ENCODE measurements around the gene ASTN2. TPM values are rescaled to one million over a fixed set of nuclear protein-coding genes. Genes with fewer than 3 reads are reported as not detected.
A peak's percentile ranks its signal among the peaks of the same experiment; 100 is the strongest.

Gene ASTN2
- total RNA-seq, 1 experiment from 2014 or later, result 6.8 TPM

- DNase-seq (ENCODE audit: low spot score), result no peak
Measured at GRCh38 chr9:116387934-116388698, 1026.7 kb downstream of the ASTN2 start.

- peak; percentile 50 for DNase-seq (ENCODE audit: low spot score)
Measured at GRCh38 chr9:116383936-116384335, 1030.9 kb downstream of the ASTN2 start.

GRCh38 chr9:116383133-116383532, 1031.7 kb downstream of the ASTN2 start:
- DNase-seq (ENCODE audit: low spot score), result no peak

- no peak for DNase-seq (ENCODE audit: low spot score)
Measured at GRCh38 chr9:116382053-116382452, 1032.8 kb downstream of the ASTN2 start.

GRCh38 chr9:116381350-116381749, 1033.5 kb downstream of the ASTN2 start:
- no peak for DNase-seq (ENCODE audit: low spot score)

- DNase-seq (ENCODE audit: low spot score), result no peak
Measured at GRCh38 chr9:116380496-116380995, 1034.3 kb downstream of the ASTN2 start.

GRCh38 chr9:116379821-116380220, 1035.0 kb downstream of the ASTN2 start:
- no peak for DNase-seq (ENCODE audit: low spot score)

- DNase-seq (ENCODE audit: low spot score), result no peak
Measured at GRCh38 chr9:116378873-116379272, 1036.0 kb downstream of the ASTN2 start.

- peak; percentile 54 for DNase-seq (ENCODE audit: low spot score)
Measured at GRCh38 chr9:116377179-116377798, 1037.6 kb downstream of the ASTN2 start.

All from H4 (cell line).